ENCODE results near the gene KCNJ6. TPM values are rescaled to one million over a fixed set of nuclear protein-coding genes. Genes with fewer than 3 reads are reported as not detected.

KCNJ6 gene
- total and polyA plus RNA-seq, 9 of the 15 experiments (the other 6 are each of a cell fraction or from before 2014, with no cell fraction given), result 0.06 to 0.21 (median 0.13) TPM; not detected in 1

DNA sequence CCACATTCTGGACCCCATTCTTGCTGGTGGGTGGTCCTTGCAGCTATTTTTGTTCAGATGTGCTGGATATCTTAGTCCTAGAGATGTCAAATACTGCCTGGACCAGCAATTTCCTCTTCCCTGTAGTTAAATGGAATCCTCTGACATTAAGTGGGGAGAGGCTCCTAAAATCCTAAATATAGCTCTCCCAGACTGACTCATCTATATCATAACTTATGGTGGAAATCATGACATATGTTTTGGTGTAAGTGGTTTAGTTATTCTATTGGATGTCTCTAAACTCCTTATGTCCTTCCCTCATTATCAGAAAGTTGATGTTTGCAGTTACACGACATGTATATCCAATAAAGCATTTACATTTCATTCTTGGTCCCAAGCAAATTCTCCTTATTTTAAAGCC, 73.1 kb downstream of the KCNJ6 start:
- Histone ChIP-seq H3K9ac (ENCODE audit: insufficient read depth in 1 of 2, low read depth in 2 of 2, low read length in 2 of 2) (no peak overlapping the region), H3K36me3 (ENCODE audit: control insufficient read depth, insufficient read depth, low read length) (no peaks in the 10 kb centered on the region), H4K20me1 (replicated peaks; ENCODE audit: control insufficient read depth, insufficient read depth, low read length) (no peaks in the 10 kb centered on the region), H3K79me2 (ENCODE audit: control insufficient read depth, insufficient read depth, low read length) (no peaks in the 10 kb centered on the region), H3K27ac (ENCODE audit: extremely low read depth, low read depth, low read length) (no peak overlapping the region), H3K27me3 (ENCODE audit: control insufficient read depth in 2 of 2, insufficient read depth in 2 of 2, low read length in 2 of 2) (peaks cover 0 to 8% of the 10 kb centered on the region in 2 experiments; a peak in 3 of 5 replicates), H3K4me2 (ENCODE audit: insufficient read depth, low read length) (no peak overlapping the region), H3K4me1 (replicated peaks in 1 of 2; ENCODE audit: control insufficient read depth in 2 of 2, insufficient read depth in 2 of 2, low read length in 2 of 2) (no peaks in the 10 kb centered on the region), H2AFZ (ENCODE audit: low read depth, low read length) (no peak overlapping the region), H3K9me3 (replicated peaks; ENCODE audit: control insufficient read depth, insufficient read depth, low read depth, low read length) (no peaks in the 10 kb centered on the region), H3K4me3 (no peak overlapping the region), H3K9me1 (ENCODE audit: control insufficient read depth, insufficient read depth, low read length) (no peaks in the 10 kb centered on the region)
- WGBS (ENCODE audit: insufficient coverage, low coverage, missing lambda C conversion rate), result 0% methylated on average over 1 of the region's 1 CpG
- CTCF ChIA-PET (ENCODE audit: low intra/inter-chr PET ratio), result no interaction called here
- intact Hi-C loops (cut with micrococcal nuclease), result no loop called here
- POLR2A ChIA-PET, result no interaction called here
- ATAC-seq (no peak), DNase-seq (ENCODE audit: extremely low read depth in 1 of 4, low spot score in 3 of 4) (no peak), FAIRE-seq (no peak)
- BruUV-seq (replicated peaks), result no TSS peak
- in situ Hi-C loops (cut with MboI), result no loop called here
- TF ChIP-seq ZNF143 (CRISPR knock-in tag; IDR thresholded peaks at IDR 0.05) (no peak), MCM5 (IDR thresholded peaks at IDR 0.05; ENCODE audit: low read depth) (no peak), TRIM25 (IDR thresholded peaks at IDR 0.05; ENCODE audit: borderline replicate concordance) (no peak)

Measured in K562 (cell line).